ENCODE data around the gene TEX19.

Gene TEX19

DNA sequence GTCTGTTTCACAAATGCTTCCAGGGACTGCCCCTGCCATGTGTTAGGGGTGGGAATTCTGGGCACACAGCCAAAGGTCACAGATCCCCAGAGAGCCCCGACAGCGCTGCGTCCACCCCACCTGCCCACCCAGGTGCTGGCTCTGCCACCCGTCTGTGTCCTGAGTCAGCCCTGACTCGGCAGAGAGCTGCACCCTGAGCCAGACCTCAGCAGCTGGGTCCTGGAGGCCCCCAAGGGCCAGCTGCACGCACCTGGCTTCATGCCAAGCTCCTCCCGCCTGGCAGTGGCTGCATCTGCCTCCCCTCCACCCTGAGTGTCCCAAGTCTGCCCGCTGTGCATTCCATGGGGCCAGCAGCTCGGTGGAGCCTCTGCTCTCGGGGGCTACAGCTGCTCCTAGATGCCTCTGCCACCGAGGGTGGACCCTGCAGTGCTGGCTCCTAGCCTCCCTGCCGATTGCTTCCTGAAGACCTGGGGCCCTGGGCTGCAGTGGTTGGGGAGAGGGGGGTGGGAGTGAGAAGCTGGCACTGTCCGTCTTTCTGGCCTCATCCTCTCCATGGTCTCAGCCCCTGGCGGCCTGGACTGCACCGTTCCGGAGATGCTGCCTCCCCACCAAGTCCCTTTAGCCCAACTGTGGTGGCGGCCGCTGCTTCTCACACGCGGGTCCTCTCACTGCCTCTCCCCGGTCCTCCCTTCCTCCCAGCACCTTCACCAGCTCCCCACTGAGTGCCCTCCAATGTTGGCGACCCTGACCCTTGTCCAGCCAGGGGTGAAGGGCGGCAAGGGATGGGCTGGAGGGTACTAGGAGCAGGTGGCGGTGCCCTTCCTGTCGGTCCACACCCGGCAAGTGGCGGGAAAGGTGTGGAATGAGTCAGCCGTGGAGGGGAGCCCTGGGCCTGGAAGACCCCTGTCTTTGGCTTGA, 28.5 kb upstream of the TEX19 start:
- no peak for TF ChIP-seq CSDC2 (CRISPR knock-in tag; IDR thresholded peaks at IDR 0.05)
- TF ChIP-seq, protein P1, sequence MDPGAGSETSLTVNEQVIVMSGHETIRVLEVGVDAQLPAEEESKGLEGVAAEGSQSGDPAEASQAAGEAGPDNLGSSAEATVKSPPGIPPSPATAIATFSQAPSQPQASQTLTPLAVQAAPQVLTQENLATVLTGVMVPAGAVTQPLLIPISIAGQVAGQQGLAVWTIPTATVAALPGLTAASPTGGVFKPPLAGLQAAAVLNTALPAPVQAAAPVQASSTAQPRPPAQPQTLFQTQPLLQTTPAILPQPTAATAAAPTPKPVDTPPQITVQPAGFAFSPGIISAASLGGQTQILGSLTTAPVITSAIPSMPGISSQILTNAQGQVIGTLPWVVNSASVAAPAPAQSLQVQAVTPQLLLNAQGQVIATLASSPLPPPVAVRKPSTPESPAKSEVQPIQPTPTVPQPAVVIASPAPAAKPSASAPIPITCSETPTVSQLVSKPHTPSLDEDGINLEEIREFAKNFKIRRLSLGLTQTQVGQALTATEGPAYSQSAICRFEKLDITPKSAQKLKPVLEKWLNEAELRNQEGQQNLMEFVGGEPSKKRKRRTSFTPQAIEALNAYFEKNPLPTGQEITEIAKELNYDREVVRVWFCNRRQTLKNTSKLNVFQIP (CRISPR knock-in tag; IDR thresholded peaks at IDR 0.05; ENCODE audit: borderline replicate concordance, low read depth), result no peak
- TF ChIP-seq ZNF70 (CRISPR knock-in tag; IDR thresholded peaks at IDR 0.05), result no peak
- no peak for TF ChIP-seq RARB (CRISPR knock-in tag; IDR thresholded peaks at IDR 0.05)
- no peak for TF ChIP-seq OSR1 (CRISPR knock-in tag; IDR thresholded peaks at IDR 0.05)
- no peak for TF ChIP-seq TOX (CRISPR knock-in tag; IDR thresholded peaks at IDR 0.05; ENCODE audit: borderline replicate concordance)
- TF ChIP-seq PPARA (CRISPR knock-in tag; IDR thresholded peaks at IDR 0.05; ENCODE audit: borderline replicate concordance), result no peak
- peak; percentile 39 for ATAC-seq

- no peak for ATAC-seq
- no peak for TF ChIP-seq ZFP30 (CRISPR knock-in tag; IDR thresholded peaks at IDR 0.05)
- no peak for TF ChIP-seq ZC3H10 (CRISPR knock-in tag; IDR thresholded peaks at IDR 0.05)
- no peak for TF ChIP-seq CREB5 (CRISPR knock-in tag; IDR thresholded peaks at IDR 0.05; ENCODE audit: low read depth)
- no peak for TF ChIP-seq TCF4 (CRISPR knock-in tag; IDR thresholded peaks at IDR 0.05; ENCODE audit: borderline replicate concordance)
- no peak for TF ChIP-seq OSR1 (CRISPR knock-in tag; IDR thresholded peaks at IDR 0.05)
- TF ChIP-seq, protein P2, sequence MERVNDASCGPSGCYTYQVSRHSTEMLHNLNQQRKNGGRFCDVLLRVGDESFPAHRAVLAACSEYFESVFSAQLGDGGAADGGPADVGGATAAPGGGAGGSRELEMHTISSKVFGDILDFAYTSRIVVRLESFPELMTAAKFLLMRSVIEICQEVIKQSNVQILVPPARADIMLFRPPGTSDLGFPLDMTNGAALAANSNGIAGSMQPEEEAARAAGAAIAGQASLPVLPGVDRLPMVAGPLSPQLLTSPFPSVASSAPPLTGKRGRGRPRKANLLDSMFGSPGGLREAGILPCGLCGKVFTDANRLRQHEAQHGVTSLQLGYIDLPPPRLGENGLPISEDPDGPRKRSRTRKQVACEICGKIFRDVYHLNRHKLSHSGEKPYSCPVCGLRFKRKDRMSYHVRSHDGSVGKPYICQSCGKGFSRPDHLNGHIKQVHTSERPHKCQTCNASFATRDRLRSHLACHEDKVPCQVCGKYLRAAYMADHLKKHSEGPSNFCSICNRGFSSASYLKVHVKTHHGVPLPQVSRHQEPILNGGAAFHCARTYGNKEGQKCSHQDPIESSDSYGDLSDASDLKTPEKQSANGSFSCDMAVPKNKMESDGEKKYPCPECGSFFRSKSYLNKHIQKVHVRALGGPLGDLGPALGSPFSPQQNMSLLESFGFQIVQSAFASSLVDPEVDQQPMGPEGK (CRISPR knock-in tag; IDR thresholded peaks at IDR 0.05; ENCODE audit: borderline replicate concordance), result no peak
- TF ChIP-seq, protein P3, sequence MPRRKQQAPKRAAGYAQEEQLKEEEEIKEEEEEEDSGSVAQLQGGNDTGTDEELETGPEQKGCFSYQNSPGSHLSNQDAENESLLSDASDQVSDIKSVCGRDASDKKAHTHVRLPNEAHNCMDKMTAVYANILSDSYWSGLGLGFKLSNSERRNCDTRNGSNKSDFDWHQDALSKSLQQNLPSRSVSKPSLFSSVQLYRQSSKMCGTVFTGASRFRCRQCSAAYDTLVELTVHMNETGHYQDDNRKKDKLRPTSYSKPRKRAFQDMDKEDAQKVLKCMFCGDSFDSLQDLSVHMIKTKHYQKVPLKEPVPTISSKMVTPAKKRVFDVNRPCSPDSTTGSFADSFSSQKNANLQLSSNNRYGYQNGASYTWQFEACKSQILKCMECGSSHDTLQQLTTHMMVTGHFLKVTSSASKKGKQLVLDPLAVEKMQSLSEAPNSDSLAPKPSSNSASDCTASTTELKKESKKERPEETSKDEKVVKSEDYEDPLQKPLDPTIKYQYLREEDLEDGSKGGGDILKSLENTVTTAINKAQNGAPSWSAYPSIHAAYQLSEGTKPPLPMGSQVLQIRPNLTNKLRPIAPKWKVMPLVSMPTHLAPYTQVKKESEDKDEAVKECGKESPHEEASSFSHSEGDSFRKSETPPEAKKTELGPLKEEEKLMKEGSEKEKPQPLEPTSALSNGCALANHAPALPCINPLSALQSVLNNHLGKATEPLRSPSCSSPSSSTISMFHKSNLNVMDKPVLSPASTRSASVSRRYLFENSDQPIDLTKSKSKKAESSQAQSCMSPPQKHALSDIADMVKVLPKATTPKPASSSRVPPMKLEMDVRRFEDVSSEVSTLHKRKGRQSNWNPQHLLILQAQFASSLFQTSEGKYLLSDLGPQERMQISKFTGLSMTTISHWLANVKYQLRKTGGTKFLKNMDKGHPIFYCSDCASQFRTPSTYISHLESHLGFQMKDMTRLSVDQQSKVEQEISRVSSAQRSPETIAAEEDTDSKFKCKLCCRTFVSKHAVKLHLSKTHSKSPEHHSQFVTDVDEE (CRISPR knock-in tag; IDR thresholded peaks at IDR 0.05), result no peak
- TF ChIP-seq, protein P4, sequence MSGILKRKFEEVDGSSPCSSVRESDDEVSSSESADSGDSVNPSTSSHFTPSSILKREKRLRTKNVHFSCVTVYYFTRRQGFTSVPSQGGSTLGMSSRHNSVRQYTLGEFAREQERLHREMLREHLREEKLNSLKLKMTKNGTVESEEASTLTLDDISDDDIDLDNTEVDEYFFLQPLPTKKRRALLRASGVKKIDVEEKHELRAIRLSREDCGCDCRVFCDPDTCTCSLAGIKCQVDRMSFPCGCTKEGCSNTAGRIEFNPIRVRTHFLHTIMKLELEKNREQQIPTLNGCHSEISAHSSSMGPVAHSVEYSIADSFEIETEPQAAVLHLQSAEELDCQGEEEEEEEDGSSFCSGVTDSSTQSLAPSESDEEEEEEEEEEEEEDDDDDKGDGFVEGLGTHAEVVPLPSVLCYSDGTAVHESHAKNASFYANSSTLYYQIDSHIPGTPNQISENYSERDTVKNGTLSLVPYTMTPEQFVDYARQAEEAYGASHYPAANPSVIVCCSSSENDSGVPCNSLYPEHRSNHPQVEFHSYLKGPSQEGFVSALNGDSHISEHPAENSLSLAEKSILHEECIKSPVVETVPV (CRISPR knock-in tag; IDR thresholded peaks at IDR 0.05), result no peak
- no peak for TF ChIP-seq PPARA (CRISPR knock-in tag; IDR thresholded peaks at IDR 0.05; ENCODE audit: borderline replicate concordance)
- no peak for TF ChIP-seq ZFP3 (CRISPR knock-in tag; IDR thresholded peaks at IDR 0.05)
- no peak for TF ChIP-seq GLIS3 (CRISPR knock-in tag; IDR thresholded peaks at IDR 0.05)
- TF ChIP-seq ZNF70 (CRISPR knock-in tag; IDR thresholded peaks at IDR 0.05), result no peak
- TF ChIP-seq ESRRG (CRISPR knock-in tag; IDR thresholded peaks at IDR 0.05), result no peak
- TF ChIP-seq, protein P1 (CRISPR knock-in tag; IDR thresholded peaks at IDR 0.05; ENCODE audit: borderline replicate concordance, low read depth), result no peak
These were observed 27.6 kb upstream of the TEX19 start for GRCh38 chr17:82331345-82331939.

All from SK-N-SH treated with all-trans-retinoic acid at 6 μM for 48 hours (cell line).